Omental fat pad (tissue), 4 donors: Measurements from ENCODE around the gene BCR. TPM values are rescaled to one million over a fixed set of nuclear protein-coding genes. Genes with fewer than 3 reads are reported as not detected.
"Not testable (repeated sequence)": the region's sequence is repeated elsewhere in the genome, so short reads cannot be mapped to it uniquely, and the experiment has no call there.

Experiments
- ATAC-seq: fragments of 150-250 bp; one replicate; pipeline ENCODE4 v1.9.1; 2016; ENCODE audit warnings: mild to moderate bottlenecking, moderate library complexity; ENCODE audit not compliant: low FRiP score
- DNase-seq: peaks from one replicate; pipeline ENCODE4 v3.0.0-alpha.2; 2019; ENCODE audit warnings: low spot score
- CTCF ChIP-seq, 3 donors: fragments of 450-650 bp; IDR thresholded peaks; one replicate each; pipeline ENCODE4 v1.5.1; 2016 to 2017; ENCODE audit warnings: antibody characterized with exemption in 3 of 3, mild to moderate bottlenecking in 3 of 3, moderate library complexity in 2 of 3
- total RNA-seq, 4 donors: library from RNA; depleted of rRNA; stranded (reverse); fragments of >200 nt; gene quantifications; one replicate each; pipeline ENCODE4 v1.1.0, GENCODE V29; 2016

BCR gene
- total RNA-seq, 4 donors from 2014 or later = 34.8 to 128 (median 51.4) TPM

DNA sequence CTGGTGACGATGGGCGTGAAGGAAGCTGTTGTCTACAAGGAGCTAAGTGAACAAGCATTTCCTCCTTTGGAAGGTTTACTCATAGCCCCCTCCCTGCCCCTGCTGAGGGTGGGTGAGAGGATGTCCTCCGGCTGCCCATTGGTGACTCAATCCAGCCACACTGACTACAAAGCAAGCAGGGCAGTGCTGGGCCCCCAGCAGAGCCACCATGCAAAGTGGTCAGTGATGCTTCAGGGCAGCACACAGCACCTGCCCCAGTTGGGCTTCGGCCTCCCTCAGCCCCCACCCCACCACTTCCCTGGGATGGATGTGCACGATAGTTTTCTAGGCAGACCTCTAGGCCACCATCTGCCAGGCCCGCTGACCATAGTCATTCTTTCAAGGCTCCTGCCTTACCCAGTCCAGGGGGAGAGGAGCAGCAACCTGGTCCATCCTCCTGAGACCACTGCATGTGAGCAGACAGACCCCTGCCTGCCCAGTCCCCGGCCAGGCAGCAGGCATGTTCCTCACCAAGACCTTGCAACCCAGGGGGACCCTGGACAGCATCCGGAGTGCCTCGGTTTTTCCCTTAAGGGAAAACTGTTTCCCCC is 125.1 kb downstream of the BCR start:
- DNase-seq = no peak
- no peak for ATAC-seq
- TF ChIP-seq CTCF (IDR thresholded peaks at IDR 0.05) = no peak

GRCh38 chr22:23305922-23306374 is 125.6 kb downstream of the BCR start:
- DNase-seq (no peak), ATAC-seq (peak; percentile 22)
- no peak for TF ChIP-seq CTCF (IDR thresholded peaks at IDR 0.05)

DNA sequence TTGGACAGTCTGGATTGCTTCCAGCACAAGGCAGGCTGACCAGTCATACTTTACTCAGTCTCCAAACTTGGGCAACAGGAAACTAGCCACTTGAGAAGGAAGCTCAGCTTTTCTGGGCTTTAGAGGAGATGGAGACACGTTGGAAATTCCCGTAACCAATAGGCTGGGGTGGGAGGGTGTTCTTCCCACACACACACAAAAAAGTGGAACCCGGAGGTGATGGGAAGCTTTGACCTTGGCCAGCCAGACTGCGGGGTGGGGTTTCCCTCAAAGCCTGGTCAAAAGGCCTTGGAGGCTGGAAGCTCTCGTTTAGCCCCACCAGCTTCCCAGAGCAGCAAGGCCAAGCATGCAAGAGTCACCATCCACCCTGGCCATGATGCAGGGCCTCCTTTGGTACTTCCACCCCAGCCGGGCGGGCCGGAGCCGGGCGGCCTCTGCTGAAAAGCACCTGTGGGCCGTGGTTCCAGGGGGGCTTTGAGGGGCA is 126.2 kb downstream of the BCR start:
- TF ChIP-seq CTCF (IDR thresholded peaks at IDR 0.05) = no peak
- peak; percentile 30 for ATAC-seq
- no peak for DNase-seq

DNA sequence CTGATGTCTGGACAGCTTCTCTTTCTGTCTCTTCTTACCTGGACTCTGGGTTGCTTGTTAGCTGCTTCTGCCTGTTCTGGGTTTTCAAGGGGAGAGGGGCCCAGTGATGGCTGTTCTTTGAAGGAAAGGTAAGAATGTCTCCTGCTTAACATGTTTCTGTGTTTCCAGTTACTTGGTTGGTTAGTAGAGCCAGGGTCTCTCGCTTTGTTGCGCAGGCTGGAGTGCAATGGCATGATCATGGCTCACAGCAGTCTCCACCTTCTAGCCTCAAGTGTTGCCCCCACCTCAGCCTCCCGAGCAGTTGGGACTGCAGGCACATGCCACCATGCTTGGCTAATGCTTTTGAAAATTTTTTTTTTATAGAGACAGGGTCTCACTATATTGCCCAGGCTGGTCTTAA is 126.6 kb downstream of the BCR start:
- TF ChIP-seq CTCF (IDR thresholded peaks at IDR 0.05) = no peak
- ATAC-seq (no peak), DNase-seq (no peak)

DNA sequence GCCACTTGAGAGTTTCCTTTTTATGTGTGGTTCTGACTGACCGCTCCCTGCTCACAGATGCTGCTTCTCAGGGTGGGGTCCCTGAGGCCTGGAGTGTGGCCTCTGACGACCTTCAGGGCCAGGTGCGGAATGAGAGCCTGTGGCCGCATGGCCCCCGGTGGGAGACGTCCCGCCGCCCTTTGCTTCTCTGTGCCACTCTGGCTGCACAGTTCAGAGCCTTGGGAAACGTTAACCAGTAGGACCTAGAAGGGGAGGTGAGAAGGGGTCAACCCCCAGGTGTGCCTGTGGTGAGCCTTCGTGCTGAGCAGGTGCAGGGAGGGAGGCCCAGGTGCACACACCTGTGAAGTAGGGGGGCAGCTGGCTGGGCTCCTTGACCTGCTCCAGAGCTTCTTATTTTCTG is 127.2 kb downstream of the BCR start:
- not testable (repeated sequence) for ATAC-seq, DNase-seq

DNA sequence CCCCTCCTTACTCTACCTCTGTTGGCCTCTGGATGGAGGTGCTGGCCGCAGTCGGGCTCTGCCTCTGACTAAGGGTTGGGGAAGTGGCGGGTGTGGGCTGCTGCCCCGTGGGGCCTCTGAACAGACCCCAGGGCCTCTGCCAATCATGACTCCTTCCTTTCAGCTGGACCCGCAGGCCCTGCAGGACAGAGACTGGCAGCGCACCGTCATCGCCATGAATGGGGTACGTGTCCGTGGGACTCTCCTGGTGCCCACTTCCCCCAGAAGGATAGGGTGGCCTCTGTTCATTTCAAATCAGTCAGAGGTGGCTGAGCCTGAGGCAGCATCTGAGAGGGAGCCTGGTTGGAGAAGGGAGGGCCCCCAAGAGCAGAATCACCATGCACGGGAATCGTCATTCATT is 129.0 kb downstream of the BCR start:
- not testable (repeated sequence) for DNase-seq, ATAC-seq

- not testable (repeated sequence) for ATAC-seq, DNase-seq
These were observed 130.3 kb downstream of the BCR start for GRCh38 chr22:23310443-23311097.

- not testable (repeated sequence) for DNase-seq, ATAC-seq
These were observed 131.5 kb downstream of the BCR start for GRCh38 chr22:23311635-23312420.
